K562 (cell line): Measurements from ENCODE around the gene THADA. TPM values are rescaled to one million over a fixed set of nuclear protein-coding genes. Genes with fewer than 3 reads are reported as not detected.
A peak's percentile ranks its signal among the peaks of the same experiment; 100 is the strongest.

Experiments
- BDP1 ChIP-seq: IDR thresholded peaks from 3 replicates; pipeline ENCODE4 v1.6.1; 2011; ENCODE audit not compliant: insufficient read length, insufficient read depth
- CCNT2 ChIP-seq: IDR thresholded peaks from 2 replicates; pipeline ENCODE4 v1.6.1; 2011; ENCODE audit warnings: borderline replicate concordance, low read depth, mild to moderate bottlenecking, moderate library complexity, mixed read lengths, low read length; ENCODE audit not compliant: insufficient read length; ENCODE audit errors: extremely low read depth
- CHD4 ChIP-seq: fragments of 200-600 bp; sonication (generic); IDR thresholded peaks from 3 replicates; pipeline ENCODE4 v1.6.1; 2012; ENCODE audit warnings: low read depth, mild to moderate bottlenecking, mixed read lengths, low read length, inconsistent platforms; ENCODE audit not compliant: insufficient read depth, insufficient replicate concordance, poor library complexity, severe bottlenecking
- ELF4 ChIP-seq: fragments of 450-650 bp; formaldehyde crosslinking; IDR thresholded peaks from 2 replicates; pipeline ENCODE4 v1.4.0; 2022; ENCODE audit warnings: missing genetic modification characterization
- GTF2A2 ChIP-seq: IDR thresholded peaks from 2 replicates; pipeline ENCODE4 v1.6.1; 2016; ENCODE audit warnings: mild to moderate bottlenecking, missing genetic modification characterization, missing compliant biosample characterization
- NCOA6 ChIP-seq: fragments of 450-650 bp; IDR thresholded peaks from 2 replicates; pipeline ENCODE4 v1.6.1; 2017; ENCODE audit warnings: mild to moderate bottlenecking
- POU5F1 ChIP-seq: fragments of 150-350 bp; IDR thresholded peaks from 2 replicates; pipeline ENCODE4 v1.6.1; 2014; ENCODE audit warnings: borderline replicate concordance, low read length, low read depth, mild to moderate bottlenecking; ENCODE audit not compliant: partially characterized antibody
- SIN3B ChIP-seq: fragments of 450-650 bp; IDR thresholded peaks from 2 replicates; pipeline ENCODE4 v1.6.1; 2017; ENCODE audit warnings: low read depth, mild to moderate bottlenecking, moderate library complexity
- SIX5 ChIP-seq, 2 experiments: IDR thresholded peaks; 2 replicates each; pipeline ENCODE4 v1.6.1; 2011; ENCODE audit warnings: low read length in 2 of 2, borderline replicate concordance in 1 of 2, low read depth in 1 of 2, mild to moderate bottlenecking in 1 of 2, moderate library complexity in 1 of 2; ENCODE audit not compliant: insufficient read depth in 1 of 2
- SMAD4 ChIP-seq: fragments of 250-450 bp; sonication (Bioruptor Pico); conservative IDR thresholded peaks from 2 replicates; pipeline ENCODE4 v1.8.0; 2021; ENCODE audit warnings: inconsistent platforms, mild to moderate bottlenecking, moderate library complexity
- TGIF2 ChIP-seq: sonication (generic); formaldehyde crosslinking; IDR thresholded peaks from 2 replicates; pipeline ENCODE4 v1.8.1; 2022; ENCODE audit warnings: mild to moderate bottlenecking, missing genetic modification reagents, moderate library complexity
- ZBTB7A ChIP-seq: IDR thresholded peaks from 2 replicates; pipeline ENCODE4 v1.6.1; 2011; ENCODE audit warnings: low read depth, mild to moderate bottlenecking, low read length, moderate library complexity, borderline replicate concordance; ENCODE audit not compliant: control insufficient read depth
- ZC3H8 ChIP-seq: fragments of 450-650 bp; IDR thresholded peaks from 2 replicates; pipeline ENCODE4 v1.6.1; 2017
- ZNF143 ChIP-seq: sonication (generic); formaldehyde crosslinking; IDR thresholded peaks from 2 replicates; pipeline ENCODE4 v1.9.0; 2022; ENCODE audit warnings: mild to moderate bottlenecking, missing genetic modification reagents
- polyA plus RNA-seq, 8 experiments: library from polyadenylated mRNA; depleted of rRNA in 4 of 8; stranded (reverse) in 5 of 8; unstranded in 3 of 8; fragments of >200 nt; fragmentation: Nextera tagmentation in 2 of 8; fragmentation: Illumina TruSeq in 1 of 8; extraction: Ambion mirVana in 2 of 8; extraction: Trizol in 1 of 8; gene quantifications; 2 replicates each; pipeline versions ENCODE4 v1.2.1 to v1.2.3, GENCODE V29; 2011 to 2014; ENCODE audit warnings: inconsistent platforms in 1 of 8, missing spikeins in 1 of 8
- total RNA-seq, 7 experiments: library from RNA; depleted of rRNA in 6 of 7; stranded (reverse); fragments of >200 nt in 6 of 7; fragmentation: Illumina TruSeq in 2 of 7; extraction: Trizol in 2 of 7; gene quantifications; 2 replicates each; pipeline versions ENCODE4 v1.2.1 to v1.2.3, GENCODE V29; 2011 to 2021; ENCODE audit warnings: low replicate concordance in 1 of 7
- TF ChIP-seq, protein P1 (sequence below): fragments of 200-800 bp; sonication (Bioruptor generic); IDR thresholded peaks from 2 replicates; pipeline ENCODE4 v1.6.1; 2017; ENCODE audit warnings: missing genetic modification characterization, missing compliant biosample characterization
- TF ChIP-seq, protein P2 (sequence below): fragments of 450-650 bp; conservative IDR thresholded peaks from 2 replicates; pipeline ENCODE4 v1.6.1; 2016; ENCODE audit warnings: missing genetic modification characterization, low read depth, mild to moderate bottlenecking, missing compliant biosample characterization, moderate library complexity
- TF ChIP-seq, protein P3 (sequence below): sonication (generic); formaldehyde crosslinking; IDR thresholded peaks from 2 replicates; pipeline ENCODE4 v1.8.0; 2023; ENCODE audit warnings: mild to moderate bottlenecking, missing genetic modification reagents
- TF ChIP-seq, protein P4 (sequence below): IDR thresholded peaks from 2 replicates; pipeline ENCODE4 v1.6.1; 2011; ENCODE audit not compliant: insufficient read length; ENCODE audit errors: extremely low read depth

Gene THADA
- total and polyA plus RNA-seq, 9 of the 15 experiments (the other 6 are each of a cell fraction or from before 2014, with no cell fraction given), result 17.8 to 34.7 (median 31.9) TPM

DNA sequence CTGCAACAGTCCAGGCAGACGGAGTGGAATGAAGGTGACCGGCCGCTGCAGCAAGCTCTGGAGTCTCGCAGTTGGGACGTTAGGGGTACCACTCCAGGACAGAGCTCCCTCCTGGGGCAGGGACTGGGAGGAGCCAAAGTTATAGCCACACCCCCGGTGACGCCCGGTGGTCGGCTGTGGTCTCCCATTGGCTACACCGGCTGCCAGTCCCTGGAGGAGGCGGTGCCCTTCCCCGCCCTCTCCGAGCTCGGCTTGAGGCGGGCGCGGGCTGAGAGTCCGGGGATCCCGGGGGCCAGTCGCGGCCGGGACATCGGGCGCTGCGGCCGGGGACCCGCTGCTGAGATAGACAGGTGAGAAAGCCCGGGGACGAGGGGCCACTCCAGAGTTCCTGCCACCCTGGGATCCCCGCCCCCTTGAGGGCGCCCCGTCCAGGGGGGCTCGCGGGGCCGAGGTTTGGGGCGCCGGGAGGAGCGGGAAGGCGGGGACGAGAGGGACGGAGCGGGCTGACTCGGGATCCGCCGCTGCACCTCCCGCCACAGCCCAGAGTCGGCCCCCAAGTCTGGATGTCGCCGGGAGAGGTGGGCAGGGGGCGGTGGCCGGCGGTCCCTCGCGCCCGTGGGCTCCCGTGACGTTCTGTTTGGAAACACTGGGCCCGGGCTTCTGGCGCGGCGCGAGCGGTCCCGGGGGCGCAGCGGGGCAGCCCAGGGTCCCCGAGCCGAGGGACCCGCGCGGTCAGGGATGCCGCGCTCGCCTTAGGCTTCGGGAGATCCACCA is 41.4 kb upstream of the THADA start, which contains the start of gene PLEKHH2 (continued):
- TF ChIP-seq, protein P1, sequence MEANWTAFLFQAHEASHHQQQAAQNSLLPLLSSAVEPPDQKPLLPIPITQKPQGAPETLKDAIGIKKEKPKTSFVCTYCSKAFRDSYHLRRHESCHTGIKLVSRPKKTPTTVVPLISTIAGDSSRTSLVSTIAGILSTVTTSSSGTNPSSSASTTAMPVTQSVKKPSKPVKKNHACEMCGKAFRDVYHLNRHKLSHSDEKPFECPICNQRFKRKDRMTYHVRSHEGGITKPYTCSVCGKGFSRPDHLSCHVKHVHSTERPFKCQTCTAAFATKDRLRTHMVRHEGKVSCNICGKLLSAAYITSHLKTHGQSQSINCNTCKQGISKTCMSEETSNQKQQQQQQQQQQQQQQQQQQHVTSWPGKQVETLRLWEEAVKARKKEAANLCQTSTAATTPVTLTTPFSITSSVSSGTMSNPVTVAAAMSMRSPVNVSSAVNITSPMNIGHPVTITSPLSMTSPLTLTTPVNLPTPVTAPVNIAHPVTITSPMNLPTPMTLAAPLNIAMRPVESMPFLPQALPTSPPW (CRISPR knock-in tag), result peak; percentile 29; the same call in 1 of the 2 replicates
- TF ChIP-seq CHD4, result no peak
- no peak for TF ChIP-seq ZNF143 (CRISPR knock-in tag)
- peak; percentile 30 for TF ChIP-seq CCNT2
- TF ChIP-seq, protein P2, sequence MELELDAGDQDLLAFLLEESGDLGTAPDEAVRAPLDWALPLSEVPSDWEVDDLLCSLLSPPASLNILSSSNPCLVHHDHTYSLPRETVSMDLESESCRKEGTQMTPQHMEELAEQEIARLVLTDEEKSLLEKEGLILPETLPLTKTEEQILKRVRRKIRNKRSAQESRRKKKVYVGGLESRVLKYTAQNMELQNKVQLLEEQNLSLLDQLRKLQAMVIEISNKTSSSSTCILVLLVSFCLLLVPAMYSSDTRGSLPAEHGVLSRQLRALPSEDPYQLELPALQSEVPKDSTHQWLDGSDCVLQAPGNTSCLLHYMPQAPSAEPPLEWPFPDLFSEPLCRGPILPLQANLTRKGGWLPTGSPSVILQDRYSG (tag), result no peak
- TF ChIP-seq SIX5 (IDR thresholded peaks at IDR 0.05; ENCODE audit: borderline replicate concordance in 1 of 2, insufficient read depth in 1 of 2, low read depth in 1 of 2, low read length in 2 of 2), result no peak
- TF ChIP-seq GTF2A2 (tag), result no peak
- TF ChIP-seq ZC3H8, result no peak
- peak; percentile 34; the same call in 1 of the 2 replicates for TF ChIP-seq ZBTB7A
- TF ChIP-seq SIN3B, result no peak
- TF ChIP-seq NCOA6, result peak; percentile 78
- 0 out of 2 replicates have a peak, but pooled peaks have one; percentile 33 for TF ChIP-seq SMAD4
- TF ChIP-seq ELF4 (CRISPR knock-in tag), result no peak
- no peak for TF ChIP-seq BDP1
- TF ChIP-seq TGIF2 (CRISPR knock-in tag), result 0 out of 2 replicates have a peak, but pooled peaks have one; percentile 40
- TF ChIP-seq POU5F1, result no peak
- TF ChIP-seq, protein P3, sequence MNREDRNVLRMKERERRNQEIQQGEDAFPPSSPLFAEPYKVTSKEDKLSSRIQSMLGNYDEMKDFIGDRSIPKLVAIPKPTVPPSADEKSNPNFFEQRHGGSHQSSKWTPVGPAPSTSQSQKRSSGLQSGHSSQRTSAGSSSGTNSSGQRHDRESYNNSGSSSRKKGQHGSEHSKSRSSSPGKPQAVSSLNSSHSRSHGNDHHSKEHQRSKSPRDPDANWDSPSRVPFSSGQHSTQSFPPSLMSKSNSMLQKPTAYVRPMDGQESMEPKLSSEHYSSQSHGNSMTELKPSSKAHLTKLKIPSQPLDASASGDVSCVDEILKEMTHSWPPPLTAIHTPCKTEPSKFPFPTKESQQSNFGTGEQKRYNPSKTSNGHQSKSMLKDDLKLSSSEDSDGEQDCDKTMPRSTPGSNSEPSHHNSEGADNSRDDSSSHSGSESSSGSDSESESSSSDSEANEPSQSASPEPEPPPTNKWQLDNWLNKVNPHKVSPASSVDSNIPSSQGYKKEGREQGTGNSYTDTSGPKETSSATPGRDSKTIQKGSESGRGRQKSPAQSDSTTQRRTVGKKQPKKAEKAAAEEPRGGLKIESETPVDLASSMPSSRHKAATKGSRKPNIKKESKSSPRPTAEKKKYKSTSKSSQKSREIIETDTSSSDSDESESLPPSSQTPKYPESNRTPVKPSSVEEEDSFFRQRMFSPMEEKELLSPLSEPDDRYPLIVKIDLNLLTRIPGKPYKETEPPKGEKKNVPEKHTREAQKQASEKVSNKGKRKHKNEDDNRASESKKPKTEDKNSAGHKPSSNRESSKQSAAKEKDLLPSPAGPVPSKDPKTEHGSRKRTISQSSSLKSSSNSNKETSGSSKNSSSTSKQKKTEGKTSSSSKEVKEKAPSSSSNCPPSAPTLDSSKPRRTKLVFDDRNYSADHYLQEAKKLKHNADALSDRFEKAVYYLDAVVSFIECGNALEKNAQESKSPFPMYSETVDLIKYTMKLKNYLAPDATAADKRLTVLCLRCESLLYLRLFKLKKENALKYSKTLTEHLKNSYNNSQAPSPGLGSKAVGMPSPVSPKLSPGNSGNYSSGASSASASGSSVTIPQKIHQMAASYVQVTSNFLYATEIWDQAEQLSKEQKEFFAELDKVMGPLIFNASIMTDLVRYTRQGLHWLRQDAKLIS (CRISPR knock-in tag), result 0 out of 2 replicates have a peak, but pooled peaks have one; percentile 16
- TF ChIP-seq, protein P4, sequence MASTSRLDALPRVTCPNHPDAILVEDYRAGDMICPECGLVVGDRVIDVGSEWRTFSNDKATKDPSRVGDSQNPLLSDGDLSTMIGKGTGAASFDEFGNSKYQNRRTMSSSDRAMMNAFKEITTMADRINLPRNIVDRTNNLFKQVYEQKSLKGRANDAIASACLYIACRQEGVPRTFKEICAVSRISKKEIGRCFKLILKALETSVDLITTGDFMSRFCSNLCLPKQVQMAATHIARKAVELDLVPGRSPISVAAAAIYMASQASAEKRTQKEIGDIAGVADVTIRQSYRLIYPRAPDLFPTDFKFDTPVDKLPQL, result no peak
